CD4-positive, CD25-positive, alpha-beta regulatory T cell (primary cell): ENCODE measurements around the gene AIPL1. TPM values are rescaled to one million over a fixed set of nuclear protein-coding genes. Genes with fewer than 3 reads are reported as not detected.
A peak's percentile ranks its signal among the peaks of the same experiment; 100 is the strongest.

Experiments used
- ATAC-seq, 2 donors: fragments of 150-1000 bp; cut with Tn5 transposase; one replicate each; pipeline ENCODE4 v1.10.0; 2021; ENCODE audit warnings: low read depth in 2 of 2, moderate number of reproducible peaks in 2 of 2, moderate library complexity in 1 of 2
- DNase-seq, 3 donors: peaks; one replicate each; pipeline versions ENCODE4 v3.0.0 to v3.0.0-alpha.2; 2012 to 2022; ENCODE audit warnings: mixed read lengths in 1 of 3
- H3K27ac ChIP-seq: one replicate; pipeline ENCODE4 v1.7.0; 2013; ENCODE audit warnings: mild to moderate bottlenecking, low read length; ENCODE audit not compliant: insufficient read depth, poor library complexity, severe bottlenecking
- H3K27me3 ChIP-seq: one replicate; pipeline ENCODE4 v1.7.0; 2013; ENCODE audit warnings: low read length; ENCODE audit not compliant: control insufficient read depth, insufficient read depth
- H3K36me3 ChIP-seq: one replicate; pipeline ENCODE4 v1.7.0; 2013; ENCODE audit warnings: mild to moderate bottlenecking, low read length, moderate library complexity; ENCODE audit not compliant: control insufficient read depth, insufficient read depth
- H3K4me1 ChIP-seq: 2 replicates; pipeline ENCODE4 v1.7.0; 2013; ENCODE audit warnings: mild to moderate bottlenecking, low read length; ENCODE audit not compliant: insufficient read depth, control insufficient read depth, poor library complexity, severe bottlenecking
- H3K4me3 ChIP-seq: one replicate; pipeline ENCODE4 v1.7.0; 2013; ENCODE audit warnings: low read depth, mild to moderate bottlenecking, low read length, moderate library complexity
- H3K9me3 ChIP-seq, 2 experiments: 1 replicate in 1 of 2; 2 replicates in 1 of 2; pipeline ENCODE4 v1.7.0; 2013; ENCODE audit warnings: low read length in 2 of 2, mild to moderate bottlenecking in 1 of 2, moderate library complexity in 1 of 2; ENCODE audit not compliant: control insufficient read depth in 2 of 2
- H3K27ac Mint-ChIP-seq, 3 donors: one replicate each; pipeline ENCODE4 v1.8.0; 2020 to 2022; ENCODE audit warnings: mild to moderate bottlenecking in 3 of 3, mixed read lengths in 3 of 3, moderate library complexity in 2 of 3
- H3K27me3 Mint-ChIP-seq: one replicate; pipeline ENCODE4 v1.8.0; 2022; ENCODE audit warnings: mild to moderate bottlenecking, mixed read lengths
- H3K36me3 Mint-ChIP-seq: one replicate; pipeline ENCODE4 v1.8.0; 2020; ENCODE audit warnings: mixed read lengths
- H3K4me1 Mint-ChIP-seq, 4 donors: one replicate each; pipeline ENCODE4 v1.8.0; 2020 to 2022; ENCODE audit warnings: mixed read lengths in 4 of 4, mild to moderate bottlenecking in 1 of 4
- H3K4me3 Mint-ChIP-seq, 4 donors: one replicate each; pipeline ENCODE4 v1.8.0; 2020 to 2022; ENCODE audit warnings: mild to moderate bottlenecking in 4 of 4, mixed read lengths in 4 of 4, moderate library complexity in 3 of 4
- H3K9me3 Mint-ChIP-seq, 7 donors: one replicate each; pipeline ENCODE4 v1.8.0; 2020 to 2022; ENCODE audit warnings: mixed read lengths in 7 of 7, mild to moderate bottlenecking in 3 of 7, moderate library complexity in 2 of 7
- polyA plus RNA-seq, 4 donors: library from polyadenylated mRNA; unstranded; fragments of 300-500 nt; fragmentation: Illumina TruSeq; gene quantifications; one replicate each; pipeline ENCODE4 v1.2.3, GENCODE V29; 2021
- total RNA-seq: library from RNA; stranded (reverse); gene quantifications from one replicate; pipeline ENCODE4 v1.2.3, GENCODE V29; 2022

The AIPL1 gene
- total and polyA plus RNA-seq, 5 donors from 2014 or later: not detected

DNA sequence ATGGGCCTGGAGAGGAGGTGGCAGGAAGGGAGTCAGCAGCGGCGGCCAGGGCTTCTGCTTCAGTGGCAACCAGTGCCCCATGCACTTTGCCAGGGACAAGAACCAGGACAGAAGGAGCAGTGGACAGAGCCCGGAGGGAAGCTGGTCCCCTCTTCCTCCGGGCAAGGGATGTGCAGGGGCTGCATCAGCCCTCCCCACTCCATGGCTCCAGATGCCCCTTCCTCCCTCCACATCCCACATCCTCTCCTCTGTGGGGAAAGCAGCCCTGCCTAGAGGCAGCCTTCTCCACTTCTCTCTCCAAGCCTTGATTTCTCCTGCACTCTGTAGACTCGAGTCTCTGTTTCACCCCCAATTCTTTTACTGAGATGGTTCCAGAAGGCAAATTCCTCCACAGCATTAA is 50.4 kb downstream of the AIPL1 start:
- H3K4me1 Mint-ChIP-seq: no peaks in the 10 kb centered on the region
- DNase-seq (no peak), ATAC-seq (no peak)
- Histone ChIP-seq H3K36me3 (no peaks in the 10 kb centered on the region), H3K4me1 (no peaks in the 10 kb centered on the region), H3K27ac (no peak overlapping the region), H3K9me3 (no peaks in the 10 kb centered on the region), H3K4me3 (no peak overlapping the region), H3K27me3 (peaks cover 3% of the 10 kb centered on the region)
- no peak overlapping the region for H3K4me3 Mint-ChIP-seq
- H3K27me3 Mint-ChIP-seq: peaks cover 9% of the 10 kb centered on the region
- H3K9me3 Mint-ChIP-seq: peaks cover 0 to 2% (median 0%) of the 10 kb centered on the region in 7 donors
- H3K27ac Mint-ChIP-seq: no peak overlapping the region
- H3K36me3 Mint-ChIP-seq: no peaks in the 10 kb centered on the region

DNA sequence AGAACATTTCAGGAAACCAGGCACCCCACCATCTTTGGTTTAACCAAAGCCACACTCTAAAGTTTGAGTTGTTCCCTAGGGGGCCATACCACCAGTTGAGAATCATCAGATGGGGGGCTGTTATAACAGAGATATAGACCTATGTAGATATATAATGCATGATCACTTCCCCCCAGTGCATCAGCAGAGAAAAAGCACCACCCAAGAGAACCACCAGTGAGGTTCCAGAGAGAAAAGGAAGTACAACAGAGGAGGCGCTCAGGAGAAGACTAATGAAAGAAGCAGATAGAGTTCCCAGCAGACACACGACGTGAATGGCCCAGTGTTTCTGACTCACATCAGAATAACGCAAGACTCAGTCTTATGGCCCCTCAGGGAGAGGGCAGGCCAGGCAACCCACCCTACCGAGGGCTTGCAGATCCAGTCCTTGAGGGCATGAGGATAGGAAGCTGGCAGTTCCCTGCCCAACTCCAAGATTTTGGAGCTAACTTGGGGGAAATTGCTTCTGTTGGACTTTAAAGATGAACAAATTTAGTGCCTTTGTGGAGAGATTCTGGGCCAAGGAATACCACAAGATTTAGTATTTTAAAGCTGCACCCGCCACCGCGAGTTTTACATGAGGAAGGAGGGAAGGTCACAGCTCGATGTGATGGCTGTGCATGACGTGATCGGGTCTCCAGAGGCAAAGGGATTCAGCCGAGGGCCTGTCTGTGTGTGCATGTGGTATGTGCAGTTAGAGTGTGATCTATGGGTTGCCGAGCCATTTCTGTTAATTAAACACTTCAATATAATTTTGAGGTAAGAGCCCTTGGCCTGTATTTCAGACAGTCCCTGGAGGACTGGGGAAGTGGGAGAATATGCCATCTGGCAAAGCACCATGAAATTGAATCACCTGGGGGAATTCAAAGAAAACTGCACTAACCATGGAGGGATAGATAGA is 53.1 kb downstream of the AIPL1 start:
- Mint-ChIP-seq H3K9me3 (peaks cover 0 to 13% (median 0%) of the 10 kb centered on the region in 7 donors), H3K36me3 (no peaks in the 10 kb centered on the region), H3K4me1 (no peaks in the 10 kb centered on the region), H3K27ac (peak overlapping the region in 1 of 3 donors; percentile 22), H3K27me3 (peaks cover 23% of the 10 kb centered on the region), H3K4me3 (no peak overlapping the region)
- no peaks in the 10 kb centered on the region for H3K4me1 ChIP-seq
- H3K9me3 ChIP-seq: no peaks in the 10 kb centered on the region
- no peak overlapping the region for H3K4me3 ChIP-seq
- no peak overlapping the region for H3K27ac ChIP-seq
- no peak for ATAC-seq
- H3K36me3 ChIP-seq: no peaks in the 10 kb centered on the region
- no peak for DNase-seq
- H3K27me3 ChIP-seq: peaks cover 2% of the 10 kb centered on the region

DNA sequence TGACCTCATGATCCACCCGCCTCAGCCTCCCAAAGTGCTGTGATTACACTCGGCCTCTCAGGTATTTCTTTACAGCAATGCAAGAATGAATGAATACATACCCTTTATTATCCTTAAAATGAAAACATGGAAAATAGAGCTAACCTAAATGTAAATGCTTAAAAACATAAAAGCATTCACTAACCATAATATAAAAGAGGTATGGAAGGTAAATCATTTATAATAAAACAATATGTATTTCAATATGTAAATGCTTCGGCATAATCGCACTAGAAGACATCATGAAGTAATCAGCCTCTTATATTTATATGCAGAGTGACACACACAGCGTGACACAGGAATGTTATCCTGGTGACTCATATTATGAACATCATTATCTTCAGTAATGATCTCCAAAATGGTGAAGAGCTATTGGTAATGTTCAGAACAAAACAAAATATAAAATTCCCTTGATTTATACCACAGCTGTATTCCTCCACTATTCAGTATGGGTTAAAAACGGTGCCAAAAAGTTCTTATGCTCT is 53.9 kb downstream of the AIPL1 start:
- Histone ChIP-seq H3K27me3 (peaks cover 2% of the 10 kb centered on the region), H3K27ac (no peak overlapping the region), H3K36me3 (no peaks in the 10 kb centered on the region), H3K4me1 (no peaks in the 10 kb centered on the region), H3K4me3 (no peak overlapping the region), H3K9me3 (no peaks in the 10 kb centered on the region)
- Mint-ChIP-seq H3K27ac (no peak overlapping the region), H3K36me3 (no peaks in the 10 kb centered on the region), H3K4me1 (no peaks in the 10 kb centered on the region), H3K9me3 (peaks cover 0 to 13% (median 0%) of the 10 kb centered on the region in 7 donors), H3K27me3 (peaks cover 23% of the 10 kb centered on the region), H3K4me3 (no peak overlapping the region)
- no peak for ATAC-seq
- no peak for DNase-seq

DNA sequence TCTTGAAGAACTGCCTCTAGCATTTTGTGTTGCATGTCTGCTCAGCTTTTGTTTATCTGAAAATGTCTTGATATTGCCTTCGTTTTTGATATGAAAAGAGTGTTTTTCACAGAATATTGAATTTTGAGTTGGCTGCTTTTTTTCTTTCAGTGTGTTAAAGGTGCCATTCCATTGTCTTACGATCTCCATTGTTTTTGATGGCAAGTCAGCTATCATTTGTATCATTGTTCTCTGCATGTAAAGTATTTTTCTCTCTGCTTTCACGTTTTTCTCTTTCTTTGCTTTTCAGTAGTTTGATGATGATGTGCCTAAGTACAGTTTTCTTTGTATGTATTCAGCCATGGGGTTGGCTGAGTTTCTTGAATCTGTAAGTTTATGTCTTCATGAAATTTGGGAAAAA is 57.0 kb downstream of the AIPL1 start:
- H3K36me3 Mint-ChIP-seq: no peaks in the 10 kb centered on the region
- H3K9me3 Mint-ChIP-seq: peaks cover 0 to 13% (median 0%) of the 10 kb centered on the region in 7 donors

DNA sequence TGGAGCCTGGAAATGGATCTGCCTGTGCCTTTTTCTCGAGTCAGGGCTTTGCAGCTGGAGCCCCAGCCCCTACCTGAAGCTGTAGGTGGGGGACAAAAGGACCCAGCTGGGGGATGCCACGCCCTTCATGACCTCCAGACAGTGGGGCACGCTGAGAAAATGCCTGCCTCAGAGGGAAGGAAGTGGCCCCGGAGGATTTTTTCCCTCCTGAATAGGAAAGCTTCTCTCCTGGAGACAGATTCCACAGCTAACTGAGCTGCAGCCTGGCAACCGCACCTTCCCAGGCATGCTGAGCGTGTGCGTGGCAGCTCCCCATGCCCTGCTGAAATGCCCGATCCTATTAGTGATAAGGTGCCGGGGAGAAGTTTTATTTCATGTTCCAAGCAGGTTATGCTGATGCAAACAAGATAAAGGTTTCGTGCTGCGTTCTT is 58.0 kb downstream of the AIPL1 start:
- no peaks in the 10 kb centered on the region for H3K36me3 ChIP-seq
- no peaks in the 10 kb centered on the region for H3K4me1 ChIP-seq
- peaks cover 0 to 5% (median 1%) of the 10 kb centered on the region in 4 donors for H3K4me1 Mint-ChIP-seq
- no peak overlapping the region for H3K4me3 Mint-ChIP-seq
- peaks cover 2% of the 10 kb centered on the region for H3K27me3 ChIP-seq
- ATAC-seq: no peak
- H3K36me3 Mint-ChIP-seq: no peaks in the 10 kb centered on the region
- DNase-seq: no peak
- peaks cover 26% of the 10 kb centered on the region for H3K27me3 Mint-ChIP-seq
- no peak overlapping the region for H3K27ac Mint-ChIP-seq
- peaks cover 0 to 13% (median 2%) of the 10 kb centered on the region in 7 donors for H3K9me3 Mint-ChIP-seq
- no peak overlapping the region for H3K4me3 ChIP-seq
- no peak overlapping the region for H3K27ac ChIP-seq
- no peaks in the 10 kb centered on the region for H3K9me3 ChIP-seq

More for the DNA sequence above, 57.0 kb downstream of the AIPL1 start:
- DNase-seq: no peak
- H3K4me3 ChIP-seq: no peak overlapping the region
- no peaks in the 10 kb centered on the region for H3K4me1 ChIP-seq
- H3K27me3 ChIP-seq: peaks cover 2% of the 10 kb centered on the region
- no peaks in the 10 kb centered on the region for H3K36me3 ChIP-seq
- H3K4me1 Mint-ChIP-seq: peaks cover 0 to 5% (median 1%) of the 10 kb centered on the region in 4 donors
- no peak overlapping the region for H3K4me3 Mint-ChIP-seq
- no peak for ATAC-seq
- peaks cover 26% of the 10 kb centered on the region for H3K27me3 Mint-ChIP-seq
- no peak overlapping the region for H3K27ac ChIP-seq
- no peaks in the 10 kb centered on the region for H3K9me3 ChIP-seq
- peak overlapping the region in 1 of 3 donors; percentile 5 for H3K27ac Mint-ChIP-seq

DNA sequence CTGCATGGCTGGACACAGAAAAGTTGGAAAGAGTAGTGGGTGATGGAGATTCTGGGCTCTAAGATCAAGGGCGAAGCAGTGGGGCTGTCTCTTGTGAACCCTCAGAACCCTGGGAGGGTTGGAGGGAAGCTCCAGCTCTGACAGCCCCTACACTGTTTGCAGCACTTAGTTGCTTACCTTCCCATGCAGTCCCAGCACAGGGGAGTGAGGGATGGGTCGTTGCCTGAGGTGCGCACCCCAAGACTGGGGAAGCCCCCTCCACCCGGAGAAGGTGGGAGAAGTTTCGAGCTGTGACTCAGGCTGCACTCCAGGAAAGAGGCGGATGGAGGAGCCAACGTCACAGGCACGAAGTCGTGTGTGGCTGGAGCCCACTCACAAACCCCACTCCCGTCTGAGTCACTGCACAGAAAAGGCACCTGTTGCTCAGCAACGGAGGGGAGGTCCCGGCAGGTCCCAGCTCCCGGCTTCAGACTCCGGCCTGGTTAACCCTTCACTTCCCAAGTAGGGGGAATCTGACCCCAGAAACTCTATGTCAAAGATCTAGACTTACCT is 60.1 kb downstream of the AIPL1 start:
- Mint-ChIP-seq H3K9me3 (peaks cover 0 to 13% (median 0%) of the 10 kb centered on the region in 7 donors), H3K4me1 (peaks cover 0 to 5% (median 1%) of the 10 kb centered on the region in 4 donors), H3K36me3 (no peaks in the 10 kb centered on the region), H3K4me3 (no peak overlapping the region), H3K27ac (no peak overlapping the region), H3K27me3 (peaks cover 26% of the 10 kb centered on the region)
- Histone ChIP-seq H3K4me1 (no peaks in the 10 kb centered on the region), H3K9me3 (no peaks in the 10 kb centered on the region), H3K27me3 (peaks cover 2% of the 10 kb centered on the region), H3K36me3 (no peaks in the 10 kb centered on the region), H3K27ac (no peak overlapping the region), H3K4me3 (no peak overlapping the region)
- ATAC-seq (no peak), DNase-seq (no peak)

- DNase-seq (no peak), ATAC-seq (no peak)
- H3K4me3 Mint-ChIP-seq: no peak overlapping the region
- Histone ChIP-seq H3K36me3 (no peaks in the 10 kb centered on the region), H3K9me3 (no peaks in the 10 kb centered on the region), H3K4me3 (no peak overlapping the region), H3K27me3 (peaks cover 2% of the 10 kb centered on the region), H3K27ac (no peak overlapping the region), H3K4me1 (no peaks in the 10 kb centered on the region)
- H3K36me3 Mint-ChIP-seq: no peaks in the 10 kb centered on the region
- H3K9me3 Mint-ChIP-seq: peaks cover 0 to 11% (median 0%) of the 10 kb centered on the region in 7 donors
- peaks cover 26% of the 10 kb centered on the region for H3K27me3 Mint-ChIP-seq
- peaks cover 0 to 5% (median 1%) of the 10 kb centered on the region in 4 donors for H3K4me1 Mint-ChIP-seq
- H3K27ac Mint-ChIP-seq: no peak overlapping the region
Measured at GRCh38 chr17:6374271-6374691, 60.6 kb downstream of the AIPL1 start.
